A673 (cell line): Measurements from ENCODE around the gene ATF4. TPM values are rescaled to one million over a fixed set of nuclear protein-coding genes. Genes with fewer than 3 reads are reported as not detected.
A peak's percentile ranks its signal among the peaks of the same experiment; 100 is the strongest.

Source experiments
- BruUV-seq: library from RNA; stranded (reverse); fragments of 400-500 nt; replicated peaks from 2 replicates; lab custom pipeline; 2021; lab: Mats Ljungman, UMichigan
- CTCF ChIA-PET: fragments of 300-600 bp; sonication (Branson Sonifier 250); formaldehyde crosslinking; loops from one replicate; lab custom pipeline; 2022; ENCODE audit warnings: antibody characterized with exemption; lab: Charles Lee
- POLR2A ChIA-PET: fragments of 300-600 bp; sonication (Branson Sonifier 250); formaldehyde crosslinking; loops from one replicate; lab custom pipeline; 2022; ENCODE audit warnings: antibody characterized with exemption; ENCODE audit not compliant: low non-redundant PET; lab: Charles Lee
- DNase-seq: peaks from one replicate; pipeline ENCODE4 v3.0.0-alpha.2; 2015; ENCODE audit warnings: low spot score
- H3K27ac ChIP-seq: fragments of 200-600 bp; sonication (generic); 2 replicates; pipeline ENCODE4 v1.5.1; 2016; ENCODE audit warnings: mixed run types, low read depth, mild to moderate bottlenecking, mixed read lengths, antibody characterized with exemption, low read length; ENCODE audit not compliant: poor library complexity, severe bottlenecking
- H3K27me3 ChIP-seq: fragments of 200-600 bp; sonication (generic); replicated peaks from 2 replicates; pipeline ENCODE4 v1.6.1; 2017; ENCODE audit warnings: mixed run types, low read depth, mild to moderate bottlenecking, mixed read lengths, antibody characterized with exemption, low read length; ENCODE audit not compliant: insufficient read depth, poor library complexity
- H3K36me3 ChIP-seq: fragments of 200-600 bp; sonication (generic); 2 replicates; pipeline ENCODE4 v1.6.1; 2016; ENCODE audit warnings: mixed run types, mild to moderate bottlenecking, mixed read lengths, antibody characterized with exemption, low read length; ENCODE audit not compliant: insufficient read depth, poor library complexity, severe bottlenecking
- H3K4me1 ChIP-seq: fragments of 200-600 bp; sonication (generic); 2 replicates; pipeline ENCODE4 v1.6.1; 2017; ENCODE audit warnings: mixed run types, mild to moderate bottlenecking, mixed read lengths, antibody characterized with exemption, low read length; ENCODE audit not compliant: insufficient read depth, poor library complexity, severe bottlenecking
- H3K4me3 ChIP-seq: fragments of 200-600 bp; sonication (generic); 2 replicates; pipeline ENCODE4 v1.5.1; 2016; ENCODE audit warnings: low read depth, mixed run types, mild to moderate bottlenecking, mixed read lengths, low read length; ENCODE audit not compliant: poor library complexity, severe bottlenecking
- H3K9me3 ChIP-seq: fragments of 200-600 bp; sonication (generic); 2 replicates; pipeline ENCODE4 v1.6.1; 2016; ENCODE audit warnings: mixed run types, low read depth, mild to moderate bottlenecking, mixed read lengths, antibody characterized with exemption, low read length; ENCODE audit not compliant: poor library complexity, severe bottlenecking
- CTCF ChIP-seq: fragments of 300-800, 200-600 bp; sonication (generic); conservative IDR thresholded peaks from 2 replicates; pipeline ENCODE4 v1.5.1; 2017; ENCODE audit warnings: low read depth, mild to moderate bottlenecking, antibody characterized with exemption, low read length, moderate library complexity, mixed read lengths
- EZH2 ChIP-seq: fragments of 200-600 bp; sonication (generic); IDR thresholded peaks from 2 replicates; pipeline ENCODE4 v1.6.1; 2017; ENCODE audit warnings: borderline replicate concordance, low read depth, mild to moderate bottlenecking, mixed read lengths, antibody characterized with exemption, low read length; ENCODE audit not compliant: poor library complexity, severe bottlenecking
- intact Hi-C: fragments of 100-400 bp; cut with micrococcal nuclease; formaldehyde crosslinking; loops from one replicate; pipeline ENCODE4 v1.10.0; 2022; ENCODE audit not compliant: unreplicated experiment
- total RNA-seq: library from RNA; stranded (reverse); gene quantifications from 2 replicates; pipeline ENCODE4 v1.2.3, GENCODE V29; 2021

Gene ATF4
- total RNA-seq, 1 experiment from 2014 or later: 476 TPM

- Histone ChIP-seq H3K4me1 (peaks cover 48% of the 10 kb centered on the region), H3K27ac (peak within 1 kb of the TSS; percentile 93), H3K27me3 (no peaks in the 10 kb centered on the region), H3K4me3 (peak within 1 kb of the TSS; percentile 87), H3K36me3 (peaks cover 19% of the 10 kb centered on the region), H3K9me3 (no peaks in the 10 kb centered on the region)
- intact Hi-C loops: loop anchor here (5.0 to 10.0 kb wide), 2 partner anchors 510 to 812 kb away; partner anchors contain the start of gene ADSL
- POLR2A ChIA-PET: no interaction called here
- peak; percentile 100 for DNase-seq
- CTCF ChIA-PET: interaction anchor here (0.6 kb wide), 1 partner anchor 9 kb away, joined by 10 read pairs; no protein-coding TSS in a partner anchor
- no TSS peak for BruUV-seq
- TF ChIP-seq CTCF (no peak), EZH2 (no peak)
Measured at GRCh38 chr22:39532215-39533073, 12.1 kb downstream of the ATF4 start, which contains the start of gene RPS19BP1. Gene RPS19BP1 (minus strand): TSS chr22:39532748. CDS start chr22:39532738, 10 bp downstream.

- H3K27ac ChIP-seq: no peak overlapping the region
- CTCF ChIA-PET: interaction anchor here (0.6 to 1.6 kb wide), 4 partner anchors 9 to 502 kb away, joined by 4 to 9 read pairs (median 4); no protein-coding TSS in a partner anchor
- no peaks in the 10 kb centered on the region for H3K27me3 ChIP-seq
- no peaks in the 10 kb centered on the region for H3K9me3 ChIP-seq
- no TSS peak for BruUV-seq
- DNase-seq: no peak
- H3K4me3 ChIP-seq: no peak overlapping the region
- POLR2A ChIA-PET: no interaction called here
- H3K4me1 ChIP-seq: peaks cover 33% of the 10 kb centered on the region
- intact Hi-C loops: loop anchor here (2.0 to 10.0 kb wide), 3 partner anchors 491 to 811 kb away; partner anchors contain the start of gene ADSL
- TF ChIP-seq EZH2 (no peak), CTCF (no peak)
- H3K36me3 ChIP-seq: peaks cover 11% of the 10 kb centered on the region
Measured at GRCh38 chr22:39534092-39534506, 13.7 kb downstream of the ATF4 start.

- Histone ChIP-seq H3K9me3 (no peaks in the 10 kb centered on the region), H3K36me3 (peaks cover 5% of the 10 kb centered on the region), H3K27me3 (no peaks in the 10 kb centered on the region), H3K27ac (no peak overlapping the region), H3K4me1 (peaks cover 28% of the 10 kb centered on the region), H3K4me3 (peak overlapping the region; percentile 15)
- TF ChIP-seq EZH2 (no peak), CTCF (peak; percentile 96)
- intact Hi-C loops: loop anchor here (2.0 to 10.0 kb wide), 3 partner anchors 490 to 810 kb away; partner anchors contain the start of gene ADSL
- ChIA-PET CTCF (interaction anchor here (0.6 to 1.6 kb wide), 6 partner anchors 8 to 502 kb away, joined by 3 to 11 read pairs (median 4); no protein-coding TSS in a partner anchor), POLR2A (no interaction called here)
- no TSS peak for BruUV-seq
- DNase-seq: peak; percentile 86
Measured at GRCh38 chr22:39534591-39535356, 14.4 kb downstream of the ATF4 start.
